Measurements from ENCODE around the gene APOL4. TPM values are rescaled to one million over a fixed set of nuclear protein-coding genes. Genes with fewer than 3 reads are reported as not detected.
A peak's percentile ranks its signal among the peaks of the same experiment; 100 is the strongest.
"Not testable (repeated sequence)": the region's sequence is repeated elsewhere in the genome, so short reads cannot be mapped to it uniquely, and the experiment has no call there.

APOL4 gene
- total RNA-seq, 4 donors from 2014 or later, result 1.2 to 57.6 (median 11.2) TPM

DNA sequence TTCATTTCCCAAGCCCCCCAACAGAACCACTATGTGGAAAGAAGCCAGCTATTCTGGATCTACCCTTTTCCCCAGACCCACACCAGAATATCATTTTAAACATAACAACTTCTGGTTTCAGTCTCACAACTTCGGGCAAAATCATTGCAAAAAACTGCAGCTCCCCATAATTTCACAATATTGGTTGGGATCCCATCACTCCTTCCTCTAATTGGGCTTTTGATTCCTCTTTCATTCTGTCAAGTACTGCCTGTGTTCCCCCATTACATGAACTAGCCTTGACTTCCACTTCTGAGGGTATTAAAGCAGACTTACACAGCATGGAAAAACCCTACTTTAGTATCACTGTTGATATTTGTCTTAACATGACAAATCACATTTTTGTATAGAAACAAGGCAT, 37.0 kb downstream of the APOL4 start:
- Histone ChIP-seq H3K4me1 (peaks cover 0 to 40% (median 25%) of the 10 kb centered on the region in 4 donors), H3K27me3 (no peaks in the 10 kb centered on the region), H3K9me3 (no peaks in the 10 kb centered on the region), H3K27ac (no peak overlapping the region), H3K4me3 (no peak overlapping the region), H3K36me3 (no peaks in the 10 kb centered on the region)
- WGBS, 2 donors, result 71 to 86% methylated on average over 1 of the region's 1 CpG
- TF ChIP-seq POLR2A (IDR thresholded peaks at IDR 0.05) (no peak), EP300 (IDR thresholded peaks at IDR 0.05) (peak in 1 of 2 donors; percentile 52)
- TF ChIP-seq, protein P1, sequence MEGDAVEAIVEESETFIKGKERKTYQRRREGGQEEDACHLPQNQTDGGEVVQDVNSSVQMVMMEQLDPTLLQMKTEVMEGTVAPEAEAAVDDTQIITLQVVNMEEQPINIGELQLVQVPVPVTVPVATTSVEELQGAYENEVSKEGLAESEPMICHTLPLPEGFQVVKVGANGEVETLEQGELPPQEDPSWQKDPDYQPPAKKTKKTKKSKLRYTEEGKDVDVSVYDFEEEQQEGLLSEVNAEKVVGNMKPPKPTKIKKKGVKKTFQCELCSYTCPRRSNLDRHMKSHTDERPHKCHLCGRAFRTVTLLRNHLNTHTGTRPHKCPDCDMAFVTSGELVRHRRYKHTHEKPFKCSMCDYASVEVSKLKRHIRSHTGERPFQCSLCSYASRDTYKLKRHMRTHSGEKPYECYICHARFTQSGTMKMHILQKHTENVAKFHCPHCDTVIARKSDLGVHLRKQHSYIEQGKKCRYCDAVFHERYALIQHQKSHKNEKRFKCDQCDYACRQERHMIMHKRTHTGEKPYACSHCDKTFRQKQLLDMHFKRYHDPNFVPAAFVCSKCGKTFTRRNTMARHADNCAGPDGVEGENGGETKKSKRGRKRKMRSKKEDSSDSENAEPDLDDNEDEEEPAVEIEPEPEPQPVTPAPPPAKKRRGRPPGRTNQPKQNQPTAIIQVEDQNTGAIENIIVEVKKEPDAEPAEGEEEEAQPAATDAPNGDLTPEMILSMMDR (IDR thresholded peaks at IDR 0.05), result no peak
- DNase-seq (ENCODE audit: low spot score in 2 of 2), result no peak

DNA sequence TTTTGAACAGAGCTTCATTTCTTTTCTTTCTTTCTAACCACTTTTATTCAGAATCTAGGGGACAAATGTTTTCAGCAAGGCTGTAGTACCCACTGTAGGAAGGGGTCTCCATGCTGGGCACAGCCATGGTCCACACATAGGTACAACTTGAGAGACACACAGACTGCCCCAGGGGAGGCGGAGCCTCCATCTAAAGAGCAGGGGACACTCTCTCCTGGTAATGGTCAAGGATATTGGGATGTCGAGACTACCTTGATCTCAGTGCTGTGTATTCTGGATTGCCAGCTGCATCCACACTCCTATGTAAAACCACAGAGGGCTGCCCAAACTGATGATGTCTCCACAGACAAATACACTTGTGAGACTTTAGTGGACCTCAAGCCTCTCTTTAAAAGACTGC, 38.1 kb downstream of the APOL4 start:
- TF ChIP-seq, protein P1 (IDR thresholded peaks at IDR 0.05), result no peak
- TF ChIP-seq EP300 (IDR thresholded peaks at IDR 0.05) (no peak), POLR2A (IDR thresholded peaks at IDR 0.05) (no peak)
- Histone ChIP-seq H3K9me3 (no peaks in the 10 kb centered on the region), H3K27ac (peak overlapping the region in 3 of 4 donors; percentile 71 to 96 (median 90)), H3K4me3 (no peak overlapping the region), H3K36me3 (no peaks in the 10 kb centered on the region), H3K4me1 (peaks cover 0 to 51% (median 31%) of the 10 kb centered on the region in 4 donors), H3K27me3 (no peaks in the 10 kb centered on the region)
- WGBS, 2 donors, result 87 to 94% methylated on average over 2 of the region's 2 CpGs
- no peak for DNase-seq (ENCODE audit: low spot score in 2 of 2)

DNA sequence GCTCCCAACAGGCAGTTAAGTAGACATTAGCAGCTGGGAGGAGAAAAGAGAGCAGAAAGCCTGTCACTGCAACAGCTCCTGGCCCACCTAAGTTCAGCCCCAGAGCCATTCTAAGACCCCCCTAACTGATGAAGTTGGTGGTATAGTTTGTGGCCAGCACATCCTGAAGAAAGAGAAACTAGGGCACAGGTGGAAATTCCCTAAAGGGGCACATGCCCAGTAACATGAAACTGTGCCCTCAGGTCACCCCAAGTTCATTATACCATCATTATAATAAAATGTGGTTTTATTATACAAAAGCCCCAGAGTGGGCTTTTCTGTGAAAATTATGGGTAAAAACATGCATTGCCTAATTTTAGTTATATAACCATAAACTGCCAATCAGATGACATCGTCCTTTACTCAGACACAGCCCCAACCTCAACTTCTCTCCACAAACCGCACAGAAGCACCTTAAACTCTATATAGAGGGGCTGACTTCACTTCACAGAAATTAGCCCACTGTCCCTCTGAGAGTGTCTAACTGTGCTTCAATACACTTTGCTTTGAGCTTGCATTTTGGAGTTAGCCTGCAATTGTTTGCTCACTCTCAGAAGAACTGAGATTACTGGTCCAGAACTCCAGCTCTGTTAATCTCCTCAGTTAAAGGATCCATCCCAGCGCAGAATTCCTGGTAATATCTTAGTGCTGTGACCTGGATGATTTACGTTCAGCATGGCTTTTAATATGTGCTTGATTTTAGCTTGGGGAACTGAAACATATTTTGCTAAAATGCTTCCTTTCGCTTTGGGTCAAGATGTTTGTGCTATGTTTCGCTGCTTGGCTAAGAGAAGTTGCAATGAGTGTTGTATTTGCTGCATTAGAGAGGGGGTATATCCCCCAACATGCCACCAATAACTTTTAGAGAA, 39.2 kb downstream of the APOL4 start:
- TF ChIP-seq EP300 (IDR thresholded peaks at IDR 0.05), result no peak
- TF ChIP-seq POLR2A (IDR thresholded peaks at IDR 0.05), result no peak
- TF ChIP-seq, protein P1 (IDR thresholded peaks at IDR 0.05), result no peak
- no peak overlapping the region for H3K4me3 ChIP-seq
- no peaks in the 10 kb centered on the region for H3K27me3 ChIP-seq
- peak overlapping the region in 3 of 4 donors; percentile 71 to 96 (median 90) for H3K27ac ChIP-seq
- no peaks in the 10 kb centered on the region for H3K36me3 ChIP-seq
- no peaks in the 10 kb centered on the region for H3K9me3 ChIP-seq
- peaks cover 0 to 62% (median 39%) of the 10 kb centered on the region in 4 donors for H3K4me1 ChIP-seq
- DNase-seq (ENCODE audit: low spot score in 2 of 2), result no peak
- WGBS, 2 donors, result 71 to 74% methylated on average over 6 of the region's 6 CpGs

DNA sequence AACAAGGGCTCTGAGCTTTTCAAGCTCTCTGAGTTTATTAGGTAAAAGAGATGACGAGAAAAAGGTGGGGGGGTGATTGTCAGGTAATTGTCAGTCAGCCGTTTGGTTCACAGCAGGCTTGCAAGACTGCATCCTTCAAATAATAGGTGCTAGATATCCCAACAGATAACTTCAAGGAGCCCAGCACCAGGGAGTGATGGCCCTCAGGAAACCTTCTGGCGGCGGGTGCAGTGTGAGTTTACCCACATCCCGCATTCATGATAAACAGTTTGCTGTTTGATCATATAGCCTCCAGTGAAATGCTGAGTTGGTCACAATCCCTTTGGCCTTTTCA, 39.8 kb downstream of the APOL4 start:
- WGBS, 2 donors, result 40 to 68% methylated on average over 5 of the region's 5 CpGs
- H3K9me3 ChIP-seq; DNase-seq (ENCODE audit: low spot score in 2 of 2); H3K4me3 ChIP-seq; H3K36me3 ChIP-seq; H3K27me3 ChIP-seq: not testable (repeated sequence)
- Histone ChIP-seq H3K27ac (peak overlapping the region in 3 of 4 donors; percentile 90 to 96 (median 95)), H3K4me1 (peaks cover 0 to 65% (median 41%) of the 10 kb centered on the region in 4 donors)

DNA sequence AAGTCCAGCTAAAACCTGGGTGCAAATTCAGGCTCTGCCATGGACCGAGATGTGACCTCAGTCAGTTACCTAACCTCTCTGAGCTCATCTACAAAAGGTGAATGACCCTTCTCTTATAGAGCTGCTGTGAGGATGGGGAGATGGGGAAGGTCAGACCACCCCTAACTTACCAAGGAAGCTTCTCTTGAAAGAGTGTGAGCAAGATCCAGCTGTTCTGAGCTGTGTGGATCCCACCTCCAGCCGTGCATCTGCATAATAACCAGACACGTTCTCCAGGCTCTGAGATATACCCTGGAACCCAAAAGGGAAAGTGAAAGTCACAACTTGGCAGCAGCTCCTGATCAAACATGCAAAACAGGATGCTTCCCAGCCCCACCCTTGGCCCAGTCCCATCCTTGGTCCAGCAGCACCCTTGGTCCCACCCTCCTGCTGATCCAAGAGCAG, 41.1 kb downstream of the APOL4 start, which contains the start of gene APOL3:
TSS of gene APOL3 (minus strand) at position 257 of the 444 bp plus-strand sequence. CDS start 11,700 bp downstream, outside the sequence.
- DNase-seq (ENCODE audit: low spot score in 2 of 2), result peak; percentile 47 to 88
- no peaks in the 10 kb centered on the region for H3K27me3 ChIP-seq
- H3K4me3 ChIP-seq, result peak within 1 kb of the TSS; percentile 33 to 57 (median 48)
- peak within 1 kb of the TSS; percentile 85 to 96 (median 92) for H3K27ac ChIP-seq
- H3K9me3 ChIP-seq, result no peaks in the 10 kb centered on the region
- peak in 1 of 2 donors; percentile 52 for TF ChIP-seq POLR2A (IDR thresholded peaks at IDR 0.05)
- TF ChIP-seq, protein P1 (IDR thresholded peaks at IDR 0.05), result no peak
- TF ChIP-seq EP300 (IDR thresholded peaks at IDR 0.05), result peak in 1 of 2 donors; percentile 77
- H3K4me1 ChIP-seq, result peaks cover 0 to 78% (median 52%) of the 10 kb centered on the region in 4 donors
- 16 to 22% methylated on average over 3 of the region's 3 CpGs for WGBS, 2 donors
- no peaks in the 10 kb centered on the region for H3K36me3 ChIP-seq
